Activated CD4-positive, alpha-beta T cell treated with anti-CD3 and anti-CD28 coated beads, Interleukin-10, Interleukin-2, amounts not matched to agents 100 ng/mL and 50 ng/mL, durations not matched to agents 16 hours and 8 hours (primary cell): ENCODE measurements around the gene HEPHL1.
"Not testable (repeated sequence)": the region's sequence is repeated elsewhere in the genome, so short reads cannot be mapped to it uniquely, and the experiment has no call there.

ENCODE experiments used
- DNase-seq: peaks from one replicate; pipeline ENCODE4 v3.0.0-alpha.2; 2020

HEPHL1 gene

GRCh38 chr11:94091091-94091490, 69.9 kb downstream of the HEPHL1 start:
- no peak for DNase-seq

- no peak for DNase-seq
These were observed 79.1 kb downstream of the HEPHL1 start for GRCh38 chr11:94100253-94100652.

GRCh38 chr11:94103471-94103870, 82.3 kb downstream of the HEPHL1 start:
- no peak for DNase-seq

GRCh38 chr11:94104734-94105133, 83.6 kb downstream of the HEPHL1 start:
- DNase-seq, result no peak

- no peak for DNase-seq
These were observed 85.6 kb downstream of the HEPHL1 start for GRCh38 chr11:94106716-94107115.

GRCh38 chr11:94107363-94107762, 86.2 kb downstream of the HEPHL1 start:
- DNase-seq, result no peak

- DNase-seq, result no peak
These were observed 90.1 kb downstream of the HEPHL1 start for GRCh38 chr11:94111241-94111640.

GRCh38 chr11:94111660-94112059, 90.5 kb downstream of the HEPHL1 start:
- no peak for DNase-seq

GRCh38 chr11:94112206-94112953, 91.2 kb downstream of the HEPHL1 start:
- no peak for DNase-seq

- DNase-seq, result no peak
These were observed 96.0 kb downstream of the HEPHL1 start for GRCh38 chr11:94117197-94117574.

GRCh38 chr11:94117871-94118270, 96.7 kb downstream of the HEPHL1 start:
- DNase-seq, result no peak

- not testable (repeated sequence) for DNase-seq
These were observed 98.5 kb downstream of the HEPHL1 start for GRCh38 chr11:94119676-94120075.

GRCh38 chr11:94120516-94120915, 99.4 kb downstream of the HEPHL1 start:
- not testable (repeated sequence) for DNase-seq

GRCh38 chr11:94120946-94121345, 99.8 kb downstream of the HEPHL1 start:
- no peak for DNase-seq

GRCh38 chr11:94125407-94126115, 104.4 kb downstream of the HEPHL1 start:
- DNase-seq, result no peak

GRCh38 chr11:94127638-94128037, 106.5 kb downstream of the HEPHL1 start:
- no peak for DNase-seq

GRCh38 chr11:94128291-94128745, 107.2 kb downstream of the HEPHL1 start:
- peak; percentile 43 for DNase-seq

GRCh38 chr11:94128746-94129511, 107.8 kb downstream of the HEPHL1 start, which contains the start of gene PANX1:
Gene PANX1 (plus strand): TSS chr11:94128841. CDS start chr11:94129313, 472 bp downstream.
- DNase-seq, result peak; percentile 85

- DNase-seq, result peak; percentile 47
These were observed 108.6 kb downstream of the HEPHL1 start for GRCh38 chr11:94129512-94130297.

- no peak for DNase-seq
These were observed 109.3 kb downstream of the HEPHL1 start for GRCh38 chr11:94130298-94131046.

GRCh38 chr11:94131047-94131717, 110.0 kb downstream of the HEPHL1 start:
- DNase-seq, result no peak
